Erythroblast (primary cell): ENCODE data around the gene GALNT18.
A peak's percentile ranks its signal among the peaks of the same experiment; 100 is the strongest.
"Not testable (repeated sequence)": the region's sequence is repeated elsewhere in the genome, so short reads cannot be mapped to it uniquely, and the experiment has no call there.

ENCODE experiments used
- DNase-seq, 2 experiments: peaks; one replicate each; lab custom pipeline; 2025; lab: John Stamatoyannopoulos, UW
- GATA1 ChIP-seq: IDR thresholded peaks from 2 replicates; pipeline ENCODE4 v1.6.1; 2011; ENCODE audit warnings: low read depth, mild to moderate bottlenecking, control low read depth, low read length, moderate library complexity
- POLR2A ChIP-seq: IDR thresholded peaks from 2 replicates; pipeline ENCODE4 v1.6.1; 2011; ENCODE audit warnings: mild to moderate bottlenecking, low read length

Gene GALNT18

GRCh38 chr11:11359611-11360010 is 262.2 kb downstream of the GALNT18 start:
- TF ChIP-seq POLR2A (no peak), GATA1 (no peak)
- DNase-seq: no peak

- no peak for DNase-seq
- no peak for TF ChIP-seq GATA1
- TF ChIP-seq POLR2A: no peak
Measured at GRCh38 chr11:11356842-11357241, 265.0 kb downstream of the GALNT18 start.

GRCh38 chr11:11352878-11353277 is 268.9 kb downstream of the GALNT18 start, which contains the start of gene CSNK2A3:
Gene CSNK2A3, minus strand, starts transcription at chr11:11353250. Its CDS starts 131 bp downstream, at chr11:11353119.
- not testable (repeated sequence) for DNase-seq

- not testable (repeated sequence) for DNase-seq
Measured at GRCh38 chr11:11351851-11352250, 270.0 kb downstream of the GALNT18 start.

- TF ChIP-seq POLR2A (no peak), GATA1 (no peak)
- no peak for DNase-seq
Measured at GRCh38 chr11:11351042-11351586, 270.7 kb downstream of the GALNT18 start.

GRCh38 chr11:11349870-11350337 is 271.9 kb downstream of the GALNT18 start:
- no peak for DNase-seq
- TF ChIP-seq POLR2A (no peak), GATA1 (no peak)

GRCh38 chr11:11349106-11349825 is 272.5 kb downstream of the GALNT18 start:
- TF ChIP-seq GATA1 (no peak), POLR2A (no peak)
- no peak for DNase-seq

GRCh38 chr11:11348303-11348702 is 273.5 kb downstream of the GALNT18 start:
- TF ChIP-seq POLR2A (no peak), GATA1 (no peak)
- DNase-seq: peak; percentile 13 to 72

GRCh38 chr11:11347592-11347991 is 274.2 kb downstream of the GALNT18 start:
- TF ChIP-seq POLR2A (no peak), GATA1 (no peak)
- DNase-seq: no peak

GRCh38 chr11:11346303-11346702 is 275.5 kb downstream of the GALNT18 start:
- no peak for DNase-seq
- TF ChIP-seq GATA1 (no peak), POLR2A (no peak)

- no peak for DNase-seq
- no peak for TF ChIP-seq GATA1
- no peak for TF ChIP-seq POLR2A
Measured at GRCh38 chr11:11345099-11345498, 276.7 kb downstream of the GALNT18 start.

GRCh38 chr11:11344045-11344444 is 277.8 kb downstream of the GALNT18 start:
- no peak for DNase-seq
- TF ChIP-seq GATA1 (no peak), POLR2A (no peak)

- DNase-seq: no peak
- no peak for TF ChIP-seq POLR2A
- TF ChIP-seq GATA1: no peak
Measured at GRCh38 chr11:11338304-11338703, 283.5 kb downstream of the GALNT18 start.

GRCh38 chr11:11336664-11337063 is 285.1 kb downstream of the GALNT18 start:
- no peak for TF ChIP-seq GATA1
- TF ChIP-seq POLR2A: no peak
- no peak for DNase-seq

- no peak for TF ChIP-seq GATA1
- TF ChIP-seq POLR2A: no peak
- DNase-seq: no peak
Measured at GRCh38 chr11:11335043-11335442, 286.8 kb downstream of the GALNT18 start.

- DNase-seq: no peak
- no peak for TF ChIP-seq POLR2A
- no peak for TF ChIP-seq GATA1
Measured at GRCh38 chr11:11334607-11335006, 287.2 kb downstream of the GALNT18 start.
